ENCODE data around the gene LTBP2.
"Not testable (repeated sequence)": the region's sequence is repeated elsewhere in the genome, so short reads cannot be mapped to it uniquely, and the experiment has no call there.

The LTBP2 gene

GRCh38 chr14:74474376-74474775, 137.7 kb downstream of the LTBP2 start:
- no peak for DNase-seq

- DNase-seq = no peak
Observed at GRCh38 chr14:74472601-74473000, 139.4 kb downstream of the LTBP2 start.

- DNase-seq = no peak
Observed at GRCh38 chr14:74469548-74470518, 142.2 kb downstream of the LTBP2 start.

GRCh38 chr14:74468513-74468912, 143.5 kb downstream of the LTBP2 start:
- no peak for DNase-seq

GRCh38 chr14:74465335-74465734, 146.7 kb downstream of the LTBP2 start:
- DNase-seq = no peak

GRCh38 chr14:74464785-74465184, 147.3 kb downstream of the LTBP2 start:
- no peak for DNase-seq

- no peak for DNase-seq
Observed at GRCh38 chr14:74463697-74464096, 148.3 kb downstream of the LTBP2 start.

- DNase-seq = no peak
Observed at GRCh38 chr14:74462993-74463392, 149.0 kb downstream of the LTBP2 start.

GRCh38 chr14:74459976-74460375, 152.1 kb downstream of the LTBP2 start:
- no peak for DNase-seq

- no peak for DNase-seq
Observed at GRCh38 chr14:74459289-74459946, 152.6 kb downstream of the LTBP2 start.

GRCh38 chr14:74457565-74457895, 154.5 kb downstream of the LTBP2 start:
- DNase-seq = no peak

GRCh38 chr14:74456684-74457564, 155.1 kb downstream of the LTBP2 start:
- DNase-seq = no peak

GRCh38 chr14:74454397-74454796, 157.6 kb downstream of the LTBP2 start:
- not testable (repeated sequence) for DNase-seq
